A172 (cell line): ENCODE measurements around the gene SETD6. TPM values are rescaled to one million over a fixed set of nuclear protein-coding genes. Genes with fewer than 3 reads are reported as not detected.
"Not testable (repeated sequence)": the region's sequence is repeated elsewhere in the genome, so short reads cannot be mapped to it uniquely, and the experiment has no call there.

Experiments
- DNase-seq: peaks from one replicate; pipeline ENCODE4 v3.0.0-alpha.2; 2015; ENCODE audit warnings: low spot score
- total RNA-seq: library from RNA; depleted of rRNA; stranded (reverse); fragments of >200 nt; shearing (Covaris generic); gene quantifications from 2 replicates; pipeline ENCODE4 v1.2.3, GENCODE V29; 2014; rRNA removed

The SETD6 gene
- 12.8 and 15.3 TPM in 2 replicates for total RNA-seq

DNA sequence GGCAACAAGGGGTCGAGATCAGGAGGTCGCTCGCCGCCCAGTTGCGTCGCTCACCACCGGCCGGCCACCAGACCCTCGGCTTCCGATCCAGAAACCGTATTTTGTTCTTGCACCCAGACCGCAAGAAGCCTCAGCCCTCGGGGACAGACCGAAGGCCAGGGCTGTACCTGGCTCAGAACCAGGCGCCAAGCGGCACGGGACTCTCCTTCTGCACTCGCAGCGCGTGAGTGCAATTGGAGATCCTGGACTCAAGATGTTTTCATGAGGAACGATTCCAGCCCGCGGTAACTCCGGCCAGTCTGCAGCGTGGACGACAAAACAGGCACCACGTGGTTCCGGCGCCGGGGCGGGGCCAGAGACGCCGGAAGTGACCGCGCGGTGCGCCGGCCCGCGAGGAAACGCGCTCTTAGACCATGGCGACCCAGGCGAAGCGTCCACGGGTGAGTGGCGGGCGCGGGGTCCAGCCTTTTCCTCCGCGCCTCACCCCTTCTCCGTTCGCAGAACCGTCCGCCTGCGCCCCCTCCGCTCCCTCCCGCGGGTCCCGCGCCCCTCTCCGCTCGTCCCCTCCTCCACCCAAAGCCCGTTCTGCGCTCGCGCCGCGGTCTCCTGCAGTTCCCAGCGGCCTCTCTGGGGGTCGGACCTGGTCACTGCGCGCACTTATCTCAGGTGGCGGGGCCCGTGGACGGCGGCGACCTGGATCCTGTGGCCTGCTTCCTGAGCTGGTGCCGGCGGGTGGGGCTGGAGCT is at the start of gene SETD6:
TSS of gene SETD6 (plus strand) at position 393 of the 746 bp plus-strand sequence. CDS start at position 414, 21 bp downstream.
- DNase-seq = peak; percentile 59

GRCh38 chr16:58465817-58466216 is 49.5 kb upstream of the SETD6 start:
- DNase-seq = no peak

DNA sequence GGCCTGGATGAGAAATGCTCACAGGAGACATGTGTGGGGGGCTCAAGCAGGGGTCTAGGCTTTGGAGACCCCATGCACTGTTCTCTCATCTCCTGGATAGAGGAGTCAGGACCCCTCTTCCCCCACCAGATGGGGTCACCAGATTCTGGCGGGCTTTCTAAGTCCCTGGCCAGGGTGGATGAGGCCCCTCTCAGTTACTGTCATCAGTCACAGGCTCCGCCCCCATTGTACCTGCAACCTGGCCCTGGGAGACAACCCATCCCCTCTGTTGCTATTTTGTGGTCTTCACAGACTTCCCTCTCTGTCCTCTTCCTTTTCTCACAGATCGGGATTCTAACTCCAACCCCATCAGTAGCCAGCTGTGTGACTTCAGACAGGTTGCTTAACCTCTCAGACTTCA is 48.9 kb upstream of the SETD6 start:
- no peak for DNase-seq

DNA sequence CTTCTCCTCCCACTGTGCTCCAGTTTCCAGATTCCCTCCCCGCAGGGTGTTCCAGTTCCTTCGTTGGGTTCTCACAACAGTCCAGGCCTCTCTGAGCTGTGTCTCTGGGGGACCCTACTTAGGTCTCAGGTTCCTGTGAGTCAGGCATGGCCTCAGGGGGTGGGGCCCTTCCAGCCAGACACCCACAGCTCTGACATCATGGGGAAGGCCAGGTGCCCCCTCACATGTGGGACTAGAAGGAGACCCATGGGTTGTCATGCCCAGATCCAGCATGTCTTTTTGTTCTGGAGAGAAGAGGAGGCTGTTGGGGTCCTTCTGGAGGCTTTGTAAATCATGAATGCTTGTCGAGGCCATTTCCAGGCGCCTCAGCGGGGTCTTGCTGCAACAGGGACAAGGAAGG is 47.4 kb upstream of the SETD6 start:
- DNase-seq = no peak

GRCh38 chr16:58471209-58471975 is 43.9 kb upstream of the SETD6 start:
- DNase-seq = peak; percentile 21

DNA sequence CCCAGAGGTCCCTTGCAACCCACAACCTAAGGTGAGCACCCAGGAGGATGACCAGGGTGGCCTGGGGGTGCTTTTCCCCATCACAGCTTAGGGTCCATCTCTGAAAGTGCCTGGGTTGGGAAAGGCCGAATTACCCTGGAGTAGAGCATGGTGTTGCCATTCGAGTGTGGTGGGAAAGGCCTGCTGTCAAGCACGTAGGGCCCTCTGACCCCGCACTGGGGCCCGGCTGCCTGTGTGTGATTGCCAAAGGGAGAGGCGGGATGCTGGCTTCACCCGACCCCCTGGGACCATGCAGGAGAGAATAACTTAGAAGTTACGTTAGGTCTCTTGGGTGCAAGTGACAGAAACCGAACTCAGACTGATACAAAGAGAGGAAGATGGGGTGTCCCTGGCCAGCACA is 43.1 kb upstream of the SETD6 start:
- DNase-seq = no peak

DNA sequence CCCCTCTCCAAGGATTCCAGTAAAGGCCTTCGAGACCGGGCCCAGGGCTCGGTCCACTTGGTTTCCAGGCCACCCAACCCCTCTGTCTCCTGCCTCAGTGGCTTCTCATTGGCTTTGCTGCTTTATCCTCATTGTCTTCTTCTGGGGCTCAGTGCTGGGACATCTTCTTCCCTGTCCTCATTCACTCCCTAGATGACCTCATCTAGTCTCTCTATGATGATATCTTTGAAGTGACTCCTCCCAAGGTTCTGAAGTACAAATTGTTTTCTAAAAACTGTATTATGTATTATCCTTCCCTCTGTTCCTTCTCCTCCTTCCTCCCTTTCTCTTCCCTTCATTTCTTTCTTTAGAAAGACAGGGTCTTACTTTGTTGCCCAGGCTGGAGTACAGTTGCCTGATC is 42.5 kb upstream of the SETD6 start:
- DNase-seq = no peak

DNA sequence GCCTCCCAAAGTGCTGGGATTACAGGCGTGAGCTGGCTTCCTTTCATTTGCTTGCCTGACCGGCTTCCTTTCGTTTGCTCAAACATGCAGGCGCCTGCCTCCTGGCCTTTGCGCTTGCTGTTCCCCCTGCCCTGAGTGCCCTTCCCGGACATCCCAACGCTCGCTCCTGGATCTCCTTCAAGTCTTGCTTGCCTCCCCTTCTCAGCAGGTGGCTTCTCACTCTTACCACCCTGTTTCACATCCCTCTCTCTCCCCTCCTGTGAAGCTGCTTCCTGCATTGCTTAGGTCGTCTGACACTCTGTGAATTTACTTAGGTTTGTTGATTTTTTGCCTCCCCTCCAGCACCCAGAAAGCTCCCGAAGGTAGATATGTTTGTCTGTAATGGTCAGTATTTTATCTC is 41.0 kb upstream of the SETD6 start:
- no peak for DNase-seq

- DNase-seq = no peak
These were observed 40.2 kb upstream of the SETD6 start for GRCh38 chr16:58475091-58475619.

DNA sequence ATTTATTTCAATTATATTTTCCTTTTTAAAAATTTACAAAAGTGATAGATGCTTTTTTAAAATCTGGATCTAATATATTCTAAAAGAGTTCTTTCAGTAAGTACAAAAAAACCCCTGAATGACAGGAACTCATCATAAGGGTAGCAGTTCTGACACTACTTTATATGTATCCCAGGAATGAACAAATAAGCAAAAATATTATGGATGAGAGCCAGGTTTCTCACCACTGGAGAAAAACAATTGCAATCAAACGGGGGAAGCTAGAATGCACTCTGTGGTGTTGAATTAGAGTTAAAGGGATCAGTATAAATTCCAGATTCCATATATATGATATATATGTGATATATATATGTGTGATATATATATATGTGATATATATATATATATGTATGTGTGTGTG is 38.5 kb upstream of the SETD6 start:
- DNase-seq = no peak

DNA sequence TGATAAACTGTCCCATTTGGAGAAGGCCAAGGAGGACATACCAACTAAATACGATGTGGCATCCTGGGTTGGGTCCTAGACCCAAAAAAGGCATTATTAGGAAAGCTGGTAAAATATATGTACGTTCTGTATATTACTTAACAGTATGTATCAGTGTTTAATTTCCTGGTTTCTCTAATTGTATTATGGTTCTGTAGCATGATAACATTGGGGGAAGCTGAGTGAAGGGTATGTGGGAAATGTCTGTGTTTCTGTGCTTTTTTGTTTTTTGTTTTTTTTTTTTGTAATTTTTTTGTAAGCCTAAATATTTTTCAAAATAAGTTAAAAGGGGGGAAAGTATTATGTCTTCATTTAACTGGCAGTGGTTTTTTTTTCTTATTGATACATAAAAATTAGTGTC is 36.9 kb upstream of the SETD6 start:
- no peak for DNase-seq

DNA sequence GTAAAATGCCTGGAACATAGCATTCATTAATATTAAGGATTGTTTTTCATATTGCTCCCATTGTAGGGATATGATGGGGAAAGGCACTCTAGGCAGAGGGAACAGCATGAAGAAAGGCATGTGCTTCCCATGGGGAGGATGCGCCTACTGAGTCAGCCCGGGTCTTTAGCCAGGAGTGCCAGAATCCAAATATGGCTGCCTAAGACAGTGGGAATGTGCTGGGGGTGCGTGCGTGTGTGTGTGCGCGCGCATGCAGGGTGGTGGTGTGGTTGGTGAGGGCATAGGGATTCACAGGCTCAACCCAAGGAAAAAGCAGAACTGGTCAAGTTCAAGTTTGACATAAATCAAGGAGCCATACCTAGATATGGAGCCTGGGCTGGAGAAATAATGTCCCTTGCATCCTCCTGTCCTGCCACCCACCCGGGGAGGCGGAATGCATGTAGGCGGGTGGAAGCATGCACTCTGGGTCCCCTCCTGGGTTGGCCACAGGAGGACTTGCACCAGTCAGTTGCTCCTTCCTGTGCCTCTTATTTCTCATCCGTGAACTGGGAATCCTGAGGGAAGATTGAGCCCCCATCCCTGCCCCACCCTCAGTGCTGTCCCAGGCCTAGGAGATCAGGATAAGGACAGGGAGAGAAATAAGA is 34.0 kb upstream of the SETD6 start:
- no peak for DNase-seq

DNA sequence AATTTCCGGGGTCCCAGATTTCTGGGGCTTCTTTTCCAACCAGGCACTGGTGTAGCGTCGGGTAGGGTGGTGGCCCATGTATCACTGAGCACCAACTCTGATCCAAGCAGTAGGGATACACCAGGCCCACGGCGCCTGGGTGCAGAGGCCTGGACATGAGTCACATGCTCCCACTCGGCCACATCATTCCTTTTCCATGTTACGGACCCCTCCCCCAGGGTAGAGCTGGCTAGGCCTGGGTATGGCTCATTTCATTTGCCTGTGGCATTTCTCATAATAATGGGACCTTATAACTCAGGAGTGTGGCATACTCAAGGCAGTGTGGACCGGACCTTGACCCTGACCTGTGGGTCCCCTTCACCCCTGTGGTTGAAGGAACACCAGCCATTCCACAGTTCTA is 33.4 kb upstream of the SETD6 start:
- DNase-seq = no peak

- DNase-seq = no peak
These were observed 30.0 kb upstream of the SETD6 start for GRCh38 chr16:58485184-58485887.

GRCh38 chr16:58487566-58488351 is 27.6 kb upstream of the SETD6 start:
- DNase-seq = peak; percentile 68

GRCh38 chr16:58488531-58488930 is 26.8 kb upstream of the SETD6 start:
- DNase-seq = no peak

GRCh38 chr16:58490065-58490464 is 25.3 kb upstream of the SETD6 start:
- DNase-seq = no peak

- not testable (repeated sequence) for DNase-seq
These were observed 24.8 kb upstream of the SETD6 start for GRCh38 chr16:58490539-58490938.

DNA sequence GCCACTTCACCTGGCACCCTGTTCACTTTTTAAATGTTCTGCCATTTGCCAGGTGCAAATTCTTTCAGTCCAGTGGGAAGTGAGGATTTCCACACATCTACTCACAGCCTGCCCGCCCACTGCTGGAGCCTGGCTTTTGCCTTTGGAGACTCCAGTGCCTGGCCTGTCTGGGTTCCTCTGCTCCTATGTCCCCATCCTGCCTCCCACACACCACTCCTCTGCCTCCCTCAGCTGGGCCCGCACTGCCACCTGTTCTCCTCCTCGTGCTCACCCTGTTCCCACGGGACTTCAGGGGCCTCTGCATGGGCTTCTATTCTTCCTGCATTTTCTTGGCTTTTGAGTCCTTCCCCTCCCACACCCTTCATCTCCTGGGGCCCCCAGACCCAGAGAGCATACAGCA is 23.3 kb upstream of the SETD6 start:
- DNase-seq = no peak

DNA sequence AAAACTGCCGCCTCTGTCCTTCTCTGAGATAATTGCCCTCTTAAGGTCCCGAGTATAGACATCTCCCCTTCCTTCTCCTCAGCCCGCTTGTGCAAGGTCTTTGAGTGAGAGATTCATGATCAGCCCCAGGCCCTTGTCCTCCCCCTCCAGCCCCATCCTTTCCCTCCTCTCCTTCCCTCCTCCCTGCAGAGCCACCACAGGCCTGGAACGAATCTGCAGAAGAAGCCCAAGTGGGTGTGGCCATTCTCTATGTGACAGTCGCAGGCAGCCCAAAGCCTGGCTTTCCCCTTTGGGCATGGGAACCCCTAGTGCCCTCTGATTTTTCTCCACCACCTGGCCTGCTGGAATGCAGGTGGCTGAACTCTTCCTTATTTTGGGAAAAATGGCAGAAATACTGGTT is 22.6 kb upstream of the SETD6 start:
- DNase-seq = no peak
